Prostate gland (tissue), 2 donors: ENCODE data around the gene GSE1.

ENCODE experiments used
- CTCF ChIP-seq, 4 experiments: fragments of 200-600 bp in 2 of 4; fragments of 450-650 bp in 2 of 4; sonication (generic) in 2 of 4; IDR thresholded peaks; 1 replicate in 3 of 4; 2 replicates in 1 of 4; pipeline ENCODE4 v1.5.1; 2016 to 2019; ENCODE audit warnings: antibody characterized with exemption in 4 of 4, mild to moderate bottlenecking in 2 of 4, moderate library complexity in 2 of 4
- POLR2A ChIP-seq: fragments of 450-650 bp; IDR thresholded peaks from one replicate; pipeline ENCODE4 v1.6.1; 2016; ENCODE audit warnings: antibody characterized with exemption, mild to moderate bottlenecking

DNA sequence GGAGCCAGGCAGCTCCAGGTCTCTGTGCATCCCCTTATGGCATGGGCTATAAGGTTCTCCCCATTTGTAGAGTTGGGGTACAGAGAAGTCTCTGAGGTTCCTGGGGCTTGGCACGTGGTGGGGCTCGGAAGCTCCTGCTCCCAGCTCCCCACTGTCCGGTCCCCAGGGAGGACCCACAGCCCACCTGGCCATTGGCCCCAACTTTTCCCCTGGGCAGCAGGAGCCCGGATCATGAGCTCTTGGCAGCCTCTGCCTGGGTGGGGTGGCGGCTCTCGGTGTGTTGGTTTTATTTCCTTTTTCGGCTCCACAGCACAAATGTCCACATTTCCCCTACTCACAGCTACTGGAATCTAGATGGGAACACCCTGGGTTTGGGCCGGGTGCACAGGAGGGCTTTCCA lies 30.5 kb downstream of the GSE1 start:
- TF ChIP-seq CTCF (IDR thresholded peaks at IDR 0.05), result no peak
- no peak for TF ChIP-seq POLR2A
